Endothelial cell (in vitro differentiated cells): ENCODE measurements around the gene AFAP1L1. TPM values are rescaled to one million over a fixed set of nuclear protein-coding genes. Genes with fewer than 3 reads are reported as not detected.

Experiments used
- DNase-seq: peaks from one replicate; pipeline ENCODE4 v3.0.0; 2021; ENCODE audit warnings: low spot score
- H3K27ac Mint-ChIP-seq: one replicate; pipeline ENCODE4 v1.8.0; 2021; ENCODE audit warnings: mixed read lengths, inconsistent platforms; ENCODE audit not compliant: unreplicated experiment
- H3K27me3 Mint-ChIP-seq: one replicate; pipeline ENCODE4 v1.8.0; 2021; ENCODE audit warnings: mild to moderate bottlenecking, moderate library complexity, mixed read lengths, inconsistent platforms; ENCODE audit not compliant: unreplicated experiment
- H3K36me3 Mint-ChIP-seq: one replicate; pipeline ENCODE4 v1.8.0; 2021; ENCODE audit warnings: mild to moderate bottlenecking, low read depth, mixed read lengths, inconsistent platforms; ENCODE audit not compliant: unreplicated experiment
- H3K4me1 Mint-ChIP-seq: one replicate; pipeline ENCODE4 v1.8.0; 2021; ENCODE audit warnings: mild to moderate bottlenecking, mixed read lengths, inconsistent platforms; ENCODE audit not compliant: unreplicated experiment
- H3K4me3 Mint-ChIP-seq: one replicate; pipeline ENCODE4 v1.8.0; 2021; ENCODE audit warnings: mild to moderate bottlenecking, mixed read lengths, inconsistent platforms; ENCODE audit not compliant: unreplicated experiment
- H3K9me3 Mint-ChIP-seq: one replicate; pipeline ENCODE4 v1.8.0; 2021; ENCODE audit warnings: mixed read lengths, inconsistent platforms; ENCODE audit not compliant: unreplicated experiment
- CTCF ChIP-seq: fragments of 200-600 bp; sonication (generic); IDR thresholded peaks from one replicate; pipeline ENCODE4 v1.5.0; 2021; ENCODE audit warnings: antibody characterized with exemption; ENCODE audit not compliant: unreplicated experiment
- total RNA-seq: library from RNA; stranded (reverse); fragmentation: NEBNext Ultra II Directional; extraction: Animal tissue kit (Norgen Biotek cat#: 25700); gene quantifications from one replicate; pipeline ENCODE4 v1.2.1, GENCODE V29; 2021; ENCODE audit not compliant: unreplicated experiment

The AFAP1L1 gene
- total RNA-seq, 1 donor from 2014 or later: 393 TPM

- Mint-ChIP-seq H3K4me1 (peaks cover 41% of the 10 kb centered on the region), H3K4me3 (peak overlapping the region; percentile 50), H3K9me3 (peaks cover 6% of the 10 kb centered on the region), H3K36me3 (peaks cover 44% of the 10 kb centered on the region), H3K27ac (no peak overlapping the region), H3K27me3 (peaks cover 14% of the 10 kb centered on the region)
- no peak for TF ChIP-seq CTCF
- no peak for DNase-seq
These were observed 77.7 kb downstream of the AFAP1L1 start for GRCh38 chr5:149349382-149349781.

- Mint-ChIP-seq H3K9me3 (no peaks in the 10 kb centered on the region), H3K27me3 (peaks cover 5% of the 10 kb centered on the region), H3K36me3 (peaks cover 45% of the 10 kb centered on the region), H3K4me1 (peaks cover 21% of the 10 kb centered on the region), H3K27ac (no peak overlapping the region), H3K4me3 (no peak overlapping the region)
- TF ChIP-seq CTCF: no peak
- DNase-seq: no peak
These were observed 80.5 kb downstream of the AFAP1L1 start for GRCh38 chr5:149352169-149352568.

GRCh38 chr5:149353911-149354310 lies 82.3 kb downstream of the AFAP1L1 start:
- Mint-ChIP-seq H3K27ac (no peak overlapping the region), H3K9me3 (no peaks in the 10 kb centered on the region), H3K4me1 (peaks cover 14% of the 10 kb centered on the region), H3K27me3 (peaks cover 5% of the 10 kb centered on the region), H3K36me3 (peaks cover 38% of the 10 kb centered on the region), H3K4me3 (no peak overlapping the region)
- no peak for DNase-seq
- TF ChIP-seq CTCF: no peak

- Mint-ChIP-seq H3K36me3 (peaks cover 26% of the 10 kb centered on the region), H3K4me1 (peaks cover 12% of the 10 kb centered on the region), H3K4me3 (no peak overlapping the region), H3K27ac (no peak overlapping the region), H3K27me3 (peaks cover 3% of the 10 kb centered on the region), H3K9me3 (no peaks in the 10 kb centered on the region)
- no peak for DNase-seq
- no peak for TF ChIP-seq CTCF
These were observed 84.0 kb downstream of the AFAP1L1 start for GRCh38 chr5:149355688-149356087.

- no peak for DNase-seq
- H3K4me1 Mint-ChIP-seq: peaks cover 15% of the 10 kb centered on the region
- TF ChIP-seq CTCF: no peak
- no peaks in the 10 kb centered on the region for H3K9me3 Mint-ChIP-seq
- H3K27ac Mint-ChIP-seq: no peak overlapping the region
- H3K36me3 Mint-ChIP-seq: peaks cover 22% of the 10 kb centered on the region
- H3K27me3 Mint-ChIP-seq: peaks cover 3% of the 10 kb centered on the region
- H3K4me3 Mint-ChIP-seq: no peak overlapping the region
These were observed 84.7 kb downstream of the AFAP1L1 start for GRCh38 chr5:149356391-149356790.
